SIG-M5 (cell line): ENCODE results near the gene WDR54.
A peak's percentile ranks its signal among the peaks of the same experiment; 100 is the strongest.
"Not testable (repeated sequence)": the region's sequence is repeated elsewhere in the genome, so short reads cannot be mapped to it uniquely, and the experiment has no call there.

Experiments used
- DNase-seq: peaks from one replicate; lab custom pipeline; 2025; lab: John Stamatoyannopoulos, UW

The WDR54 gene

GRCh38 chr2:74429487-74430451, 8.2 kb downstream of the WDR54 start:
- no peak for DNase-seq

GRCh38 chr2:74430502-74430901, 9.0 kb downstream of the WDR54 start:
- DNase-seq = no peak

GRCh38 chr2:74436111-74436805, 14.7 kb downstream of the WDR54 start:
- no peak for DNase-seq

GRCh38 chr2:74436848-74437695, 15.5 kb downstream of the WDR54 start:
- DNase-seq = no peak

GRCh38 chr2:74438248-74438647, 16.7 kb downstream of the WDR54 start:
- no peak for DNase-seq

- no peak for DNase-seq
Measured at GRCh38 chr2:74439373-74439772, 17.8 kb downstream of the WDR54 start.

GRCh38 chr2:74439803-74440377, 18.4 kb downstream of the WDR54 start:
- DNase-seq = no peak

- DNase-seq = no peak
Measured at GRCh38 chr2:74440378-74441169, 19.0 kb downstream of the WDR54 start.

GRCh38 chr2:74441170-74441689, 19.7 kb downstream of the WDR54 start:
- no peak for DNase-seq

- no peak for DNase-seq
Measured at GRCh38 chr2:74441690-74442482, 20.4 kb downstream of the WDR54 start, which contains the start of gene RTKN. Gene RTKN (minus strand): TSS chr2:74441937. CDS start chr2:74441816, 121 bp downstream.

GRCh38 chr2:74442483-74443297, 21.2 kb downstream of the WDR54 start:
- not testable (repeated sequence) for DNase-seq

- no peak for DNase-seq
Measured at GRCh38 chr2:74444498-74445318, 23.2 kb downstream of the WDR54 start.

- no peak for DNase-seq
Measured at GRCh38 chr2:74447230-74447999, 25.9 kb downstream of the WDR54 start.

GRCh38 chr2:74448771-74449170, 27.2 kb downstream of the WDR54 start:
- DNase-seq = no peak

- DNase-seq = no peak
Measured at GRCh38 chr2:74450570-74451190, 29.1 kb downstream of the WDR54 start.

- DNase-seq = peak; percentile 94
Measured at GRCh38 chr2:74454654-74455511, 33.4 kb downstream of the WDR54 start, which contains the start of gene INO80B. Gene INO80B (plus strand): TSS chr2:74455087. CDS start chr2:74455117, 30 bp downstream.
